ENCODE data around the gene CARMIL1. TPM values are rescaled to one million over a fixed set of nuclear protein-coding genes. Genes with fewer than 3 reads are reported as not detected.

CARMIL1 gene
- polyA plus RNA-seq, 1 of the 3 experiments (the other 2 are of a cell fraction): 1.7 TPM

DNA sequence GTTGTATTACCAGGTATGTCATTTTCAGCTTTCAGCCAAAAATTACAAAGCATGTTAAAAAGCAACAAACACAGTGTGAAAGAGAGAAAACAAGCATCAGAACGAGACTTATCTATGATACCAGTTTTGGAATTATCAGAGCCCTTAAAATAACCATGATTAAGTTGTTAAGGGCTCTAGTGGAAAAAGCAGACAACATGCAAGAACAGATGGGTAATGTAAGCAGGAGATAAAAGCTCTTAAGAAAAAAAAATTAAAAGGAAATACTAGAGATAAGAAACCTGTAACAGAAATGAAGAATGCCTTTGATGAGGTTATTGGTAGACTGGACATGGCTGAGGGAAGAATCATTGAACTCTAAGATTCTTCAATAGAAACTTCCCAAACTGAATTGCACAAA lies 245.4 kb downstream of the CARMIL1 start:
- 81% methylated on average over 1 of the region's 1 CpG for WGBS (ENCODE audit: low lambda C conversion rate)
- no peaks in the 10 kb centered on the region for H3F3A ChIP-seq (replicated peaks; ENCODE audit: insufficient read depth)
- H3K36me3 ChIP-seq (replicated peaks in 1 of 2; ENCODE audit: control insufficient read depth in 1 of 2, insufficient read depth in 2 of 2, low read length in 1 of 2): no peaks in the 10 kb centered on the region
- no peak overlapping the region for H3K4me2 ChIP-seq
- H3K79me2 ChIP-seq (ENCODE audit: insufficient read depth): no peaks in the 10 kb centered on the region
- no peaks in the 10 kb centered on the region for H3K9me2 ChIP-seq
- no peak overlapping the region for H3K4me3 ChIP-seq (ENCODE audit: low read depth in 2 of 2, low read length in 1 of 2)
- no peaks in the 10 kb centered on the region for H3K27me3 ChIP-seq (ENCODE audit: insufficient read depth)
- no peaks in the 10 kb centered on the region for H3K9me3 ChIP-seq
- no peak for TF ChIP-seq SMC3 (IDR thresholded peaks at IDR 0.05; ENCODE audit: low read depth, low read length)
- TF ChIP-seq, protein P1, sequence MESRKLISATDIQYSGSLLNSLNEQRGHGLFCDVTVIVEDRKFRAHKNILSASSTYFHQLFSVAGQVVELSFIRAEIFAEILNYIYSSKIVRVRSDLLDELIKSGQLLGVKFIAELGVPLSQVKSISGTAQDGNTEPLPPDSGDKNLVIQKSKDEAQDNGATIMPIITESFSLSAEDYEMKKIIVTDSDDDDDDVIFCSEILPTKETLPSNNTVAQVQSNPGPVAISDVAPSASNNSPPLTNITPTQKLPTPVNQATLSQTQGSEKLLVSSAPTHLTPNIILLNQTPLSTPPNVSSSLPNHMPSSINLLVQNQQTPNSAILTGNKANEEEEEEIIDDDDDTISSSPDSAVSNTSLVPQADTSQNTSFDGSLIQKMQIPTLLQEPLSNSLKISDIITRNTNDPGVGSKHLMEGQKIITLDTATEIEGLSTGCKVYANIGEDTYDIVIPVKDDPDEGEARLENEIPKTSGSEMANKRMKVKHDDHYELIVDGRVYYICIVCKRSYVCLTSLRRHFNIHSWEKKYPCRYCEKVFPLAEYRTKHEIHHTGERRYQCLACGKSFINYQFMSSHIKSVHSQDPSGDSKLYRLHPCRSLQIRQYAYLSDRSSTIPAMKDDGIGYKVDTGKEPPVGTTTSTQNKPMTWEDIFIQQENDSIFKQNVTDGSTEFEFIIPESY (IDR thresholded peaks at IDR 0.05; ENCODE audit: borderline replicate concordance, low read depth): no peak
- TF ChIP-seq, protein P2, sequence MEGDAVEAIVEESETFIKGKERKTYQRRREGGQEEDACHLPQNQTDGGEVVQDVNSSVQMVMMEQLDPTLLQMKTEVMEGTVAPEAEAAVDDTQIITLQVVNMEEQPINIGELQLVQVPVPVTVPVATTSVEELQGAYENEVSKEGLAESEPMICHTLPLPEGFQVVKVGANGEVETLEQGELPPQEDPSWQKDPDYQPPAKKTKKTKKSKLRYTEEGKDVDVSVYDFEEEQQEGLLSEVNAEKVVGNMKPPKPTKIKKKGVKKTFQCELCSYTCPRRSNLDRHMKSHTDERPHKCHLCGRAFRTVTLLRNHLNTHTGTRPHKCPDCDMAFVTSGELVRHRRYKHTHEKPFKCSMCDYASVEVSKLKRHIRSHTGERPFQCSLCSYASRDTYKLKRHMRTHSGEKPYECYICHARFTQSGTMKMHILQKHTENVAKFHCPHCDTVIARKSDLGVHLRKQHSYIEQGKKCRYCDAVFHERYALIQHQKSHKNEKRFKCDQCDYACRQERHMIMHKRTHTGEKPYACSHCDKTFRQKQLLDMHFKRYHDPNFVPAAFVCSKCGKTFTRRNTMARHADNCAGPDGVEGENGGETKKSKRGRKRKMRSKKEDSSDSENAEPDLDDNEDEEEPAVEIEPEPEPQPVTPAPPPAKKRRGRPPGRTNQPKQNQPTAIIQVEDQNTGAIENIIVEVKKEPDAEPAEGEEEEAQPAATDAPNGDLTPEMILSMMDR (IDR thresholded peaks at IDR 0.05): no peak
- TF ChIP-seq JUND (IDR thresholded peaks at IDR 0.05): no peak
- no peak for TF ChIP-seq FOXJ3 (CRISPR knock-in tag; IDR thresholded peaks at IDR 0.05)
- TF ChIP-seq, protein P3, sequence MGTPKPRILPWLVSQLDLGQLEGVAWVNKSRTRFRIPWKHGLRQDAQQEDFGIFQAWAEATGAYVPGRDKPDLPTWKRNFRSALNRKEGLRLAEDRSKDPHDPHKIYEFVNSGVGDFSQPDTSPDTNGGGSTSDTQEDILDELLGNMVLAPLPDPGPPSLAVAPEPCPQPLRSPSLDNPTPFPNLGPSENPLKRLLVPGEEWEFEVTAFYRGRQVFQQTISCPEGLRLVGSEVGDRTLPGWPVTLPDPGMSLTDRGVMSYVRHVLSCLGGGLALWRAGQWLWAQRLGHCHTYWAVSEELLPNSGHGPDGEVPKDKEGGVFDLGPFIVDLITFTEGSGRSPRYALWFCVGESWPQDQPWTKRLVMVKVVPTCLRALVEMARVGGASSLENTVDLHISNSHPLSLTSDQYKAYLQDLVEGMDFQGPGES (IDR thresholded peaks at IDR 0.05; ENCODE audit: low read depth, low read length): no peak
- no peak for TF ChIP-seq NFIC (IDR thresholded peaks at IDR 0.05; ENCODE audit: borderline replicate concordance)
- no peak for TF ChIP-seq RCOR1 (IDR thresholded peaks at IDR 0.05; ENCODE audit: low read length)
- TF ChIP-seq, protein P4, sequence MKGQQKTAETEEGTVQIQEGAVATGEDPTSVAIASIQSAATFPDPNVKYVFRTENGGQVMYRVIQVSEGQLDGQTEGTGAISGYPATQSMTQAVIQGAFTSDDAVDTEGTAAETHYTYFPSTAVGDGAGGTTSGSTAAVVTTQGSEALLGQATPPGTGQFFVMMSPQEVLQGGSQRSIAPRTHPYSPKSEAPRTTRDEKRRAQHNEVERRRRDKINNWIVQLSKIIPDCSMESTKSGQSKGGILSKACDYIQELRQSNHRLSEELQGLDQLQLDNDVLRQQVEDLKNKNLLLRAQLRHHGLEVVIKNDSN (IDR thresholded peaks at IDR 0.05; ENCODE audit: borderline replicate concordance, low read depth): no peak
- TF ChIP-seq GATA2 (CRISPR knock-in tag; IDR thresholded peaks at IDR 0.05): no peak
- TF ChIP-seq, protein P5, sequence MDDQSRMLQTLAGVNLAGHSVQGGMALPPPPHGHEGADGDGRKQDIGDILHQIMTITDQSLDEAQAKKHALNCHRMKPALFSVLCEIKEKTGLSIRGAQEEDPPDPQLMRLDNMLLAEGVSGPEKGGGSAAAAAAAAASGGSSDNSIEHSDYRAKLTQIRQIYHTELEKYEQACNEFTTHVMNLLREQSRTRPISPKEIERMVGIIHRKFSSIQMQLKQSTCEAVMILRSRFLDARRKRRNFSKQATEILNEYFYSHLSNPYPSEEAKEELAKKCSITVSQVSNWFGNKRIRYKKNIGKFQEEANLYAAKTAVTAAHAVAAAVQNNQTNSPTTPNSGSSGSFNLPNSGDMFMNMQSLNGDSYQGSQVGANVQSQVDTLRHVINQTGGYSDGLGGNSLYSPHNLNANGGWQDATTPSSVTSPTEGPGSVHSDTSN (IDR thresholded peaks at IDR 0.05): no peak
- no peak overlapping the region for H3K27ac ChIP-seq (ENCODE audit: low read depth in 2 of 2, low read length in 1 of 2)
- no peaks in the 10 kb centered on the region; a peak in 1 of 4 replicates for H3K4me1 ChIP-seq (ENCODE audit: control insufficient read depth in 1 of 2, insufficient read depth in 2 of 2, low read depth in 1 of 2, low read length in 1 of 2)
- no peaks in the 10 kb centered on the region for H4K20me1 ChIP-seq (ENCODE audit: insufficient read depth)
- ChIA-PET POLR2A (no interaction called here), CTCF (interaction anchor here (0.8 to 1.3 kb wide), 3 partner anchors 32 to 195 kb away, joined by 3 to 5 read pairs (median 4); no protein-coding TSS in a partner anchor)
- DNase-seq: no peak
- no peak overlapping the region for H3K9ac ChIP-seq
- no peak overlapping the region for H2AFZ ChIP-seq (ENCODE audit: low read depth)
